Fibroblast of peridontal ligament (primary cell): ENCODE results near the gene CLCF1.
A peak's percentile ranks its signal among the peaks of the same experiment; 100 is the strongest.
"Not testable (repeated sequence)": the region's sequence is repeated elsewhere in the genome, so short reads cannot be mapped to it uniquely, and the experiment has no call there.

Experiments used
- DNase-seq: peaks from one replicate; pipeline ENCODE4 v3.0.0-alpha.2; 2010; ENCODE audit errors: extremely low read depth

The CLCF1 gene

DNA sequence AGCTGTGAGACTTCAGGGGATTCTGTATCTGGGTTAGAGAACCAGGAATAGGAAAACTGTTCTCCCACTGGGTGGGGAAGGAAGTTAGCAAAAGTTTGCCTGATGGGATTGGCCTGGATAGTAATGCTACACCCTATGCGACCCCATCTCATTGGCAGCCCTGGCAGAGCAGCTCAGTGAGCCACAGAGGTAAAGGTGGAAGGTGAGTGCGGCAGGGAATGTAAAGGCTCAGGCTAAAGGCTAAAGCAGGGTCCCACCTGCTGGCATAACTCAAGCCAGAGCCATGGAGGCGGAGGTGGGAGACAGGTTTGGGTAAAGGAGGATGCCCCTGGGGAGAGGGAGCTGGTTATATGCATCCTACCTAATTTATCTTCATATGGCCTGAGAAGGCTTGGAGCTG, 51.3 kb downstream of the CLCF1 start:
- DNase-seq, result no peak

GRCh38 chr11:67321313-67321871, 52.0 kb downstream of the CLCF1 start:
- DNase-seq, result no peak

GRCh38 chr11:67320691-67321090, 52.7 kb downstream of the CLCF1 start:
- no peak for DNase-seq

DNA sequence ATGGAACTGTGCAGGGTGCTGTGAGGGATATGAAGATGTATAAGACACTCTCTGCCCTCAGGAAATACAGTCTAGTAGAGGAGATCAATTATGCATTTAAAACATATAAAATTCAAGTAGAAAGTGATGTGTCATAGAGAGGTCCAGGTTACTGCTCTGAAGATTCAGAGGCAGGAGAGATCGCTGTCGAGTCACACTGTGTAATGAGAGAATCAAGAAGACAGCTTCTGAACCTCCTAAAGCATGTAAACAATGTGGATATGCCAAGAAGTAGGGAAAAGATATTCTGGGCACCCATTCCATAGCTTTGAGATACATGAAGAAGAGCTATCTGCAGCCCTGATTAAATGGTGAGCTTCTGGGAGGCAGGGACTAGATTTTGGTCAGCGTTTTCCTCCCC, 53.4 kb downstream of the CLCF1 start:
- peak; percentile 29 for DNase-seq

DNA sequence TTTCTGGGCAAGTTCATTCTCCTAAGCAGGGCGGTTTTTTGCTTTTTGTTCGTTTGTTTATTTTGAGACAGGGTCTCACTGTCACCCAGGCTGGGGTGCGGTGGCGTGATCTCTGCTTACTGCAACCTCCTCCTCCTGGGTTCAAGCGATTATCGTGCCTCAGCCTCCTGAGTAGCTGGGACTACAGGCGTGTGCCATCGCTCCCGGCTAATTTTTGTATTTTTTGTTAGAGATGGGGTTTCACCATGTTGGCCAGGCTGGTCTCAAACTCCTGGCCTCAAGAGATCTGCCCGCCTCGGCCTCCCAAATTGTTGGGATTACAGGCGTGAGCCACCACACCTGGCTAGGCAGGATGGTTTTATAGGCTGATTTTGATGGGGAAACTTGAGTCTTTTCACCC, 54.5 kb downstream of the CLCF1 start:
- not testable (repeated sequence) for DNase-seq

GRCh38 chr11:67317888-67318555, 55.4 kb downstream of the CLCF1 start:
- DNase-seq, result no peak

GRCh38 chr11:67317205-67317887, 56.1 kb downstream of the CLCF1 start:
- DNase-seq, result peak; percentile 94

- no peak for DNase-seq
Measured at GRCh38 chr11:67316882-67317204, 56.6 kb downstream of the CLCF1 start.

DNA sequence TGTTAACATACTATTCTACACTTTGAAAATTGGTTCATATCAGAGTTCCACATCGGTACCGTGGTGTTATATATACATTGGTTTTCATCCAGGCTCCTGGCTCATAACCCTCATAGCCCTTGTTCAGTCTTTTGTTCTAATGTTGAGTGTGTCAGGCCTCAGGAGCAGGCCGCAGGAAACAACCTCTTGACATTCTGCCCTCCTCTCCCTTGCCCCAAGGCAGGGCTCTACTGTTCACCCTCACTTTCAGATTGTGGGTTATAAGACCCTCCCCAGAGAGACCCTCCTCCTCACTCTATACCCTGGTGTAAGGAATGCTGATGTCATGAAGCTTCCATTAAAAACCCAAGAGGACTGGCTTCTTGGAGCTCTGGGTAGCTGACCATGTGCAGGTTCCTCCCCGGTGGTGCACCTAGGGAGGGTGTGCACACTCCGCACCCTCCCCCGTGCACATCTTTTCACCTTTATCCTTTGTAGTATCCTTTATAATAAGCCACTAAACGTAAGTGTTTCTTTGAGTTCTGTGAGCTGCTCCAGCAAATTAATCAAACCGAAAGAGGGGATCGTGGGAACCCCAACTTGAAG, 58.0 kb downstream of the CLCF1 start:
- no peak for DNase-seq

- DNase-seq, result no peak
Measured at GRCh38 chr11:67314218-67314617, 59.2 kb downstream of the CLCF1 start.
